HG02943 (cell line): ENCODE data around the gene CDH13.

Source experiments
- ATAC-seq: cut with Tn5 transposase; IDR thresholded peaks from one replicate; pipeline ENCODE4 v1.9.1; 2021; ENCODE audit warnings: mild to moderate bottlenecking, low read depth, moderate library complexity; ENCODE audit not compliant: unreplicated experiment

Gene CDH13

DNA sequence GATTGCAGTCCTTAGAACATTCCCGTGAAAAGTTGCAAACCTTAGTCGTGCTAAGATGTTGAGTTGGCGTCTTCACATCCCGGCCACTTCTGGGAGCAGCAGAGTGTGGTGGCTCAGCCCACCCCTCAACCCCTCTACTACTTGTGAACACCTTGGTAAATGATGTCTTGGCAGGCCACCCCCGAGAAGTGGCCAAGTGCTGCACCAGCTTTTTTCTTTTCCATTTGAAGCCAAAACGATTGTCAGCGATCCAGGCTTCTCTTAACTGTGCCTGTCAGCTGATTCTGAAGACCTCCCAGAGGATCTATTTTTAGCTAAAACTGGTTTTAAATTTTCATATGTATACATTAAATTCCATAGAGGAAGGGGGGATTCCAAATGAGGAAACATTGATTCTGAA lies 247.5 kb downstream of the CDH13 start:
- ATAC-seq = no peak

DNA sequence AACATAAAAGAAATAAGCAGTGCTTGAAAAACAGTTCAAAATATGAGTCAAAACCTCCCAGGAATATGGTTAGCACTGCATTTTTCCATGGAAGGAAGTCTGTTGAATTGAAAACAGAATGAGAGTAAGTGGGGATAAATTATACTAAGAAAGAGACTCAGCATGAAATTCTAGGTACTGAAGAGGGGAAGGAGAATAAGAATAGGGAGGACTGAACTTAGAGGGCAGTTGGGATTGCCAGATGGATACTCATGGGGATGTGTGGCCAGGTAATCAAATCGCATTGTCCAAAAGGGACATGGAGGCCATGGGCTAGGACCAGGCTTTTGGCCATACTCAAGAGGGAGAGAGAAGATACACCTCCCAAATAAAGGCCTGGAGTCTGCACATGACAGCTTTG lies 247.9 kb downstream of the CDH13 start:
- ATAC-seq = no peak

DNA sequence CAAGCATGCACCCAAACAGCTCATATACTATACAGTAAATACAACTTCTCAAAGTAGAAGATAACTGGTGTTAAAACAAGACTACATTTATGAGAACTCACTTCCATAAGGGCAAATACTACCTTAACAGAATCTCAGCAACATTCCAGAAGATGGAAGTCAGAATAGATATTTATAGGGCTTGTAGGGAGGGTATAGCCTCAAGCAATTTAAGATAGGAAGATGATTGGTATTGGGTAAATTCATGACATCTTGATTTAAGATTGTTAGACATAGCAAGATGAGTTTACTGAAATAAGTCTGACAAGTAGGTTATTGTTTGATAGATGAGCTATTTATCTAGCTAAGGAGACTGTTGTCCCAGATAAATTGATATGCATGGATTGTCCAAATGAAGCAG lies 250.2 kb downstream of the CDH13 start:
- no peak for ATAC-seq

DNA sequence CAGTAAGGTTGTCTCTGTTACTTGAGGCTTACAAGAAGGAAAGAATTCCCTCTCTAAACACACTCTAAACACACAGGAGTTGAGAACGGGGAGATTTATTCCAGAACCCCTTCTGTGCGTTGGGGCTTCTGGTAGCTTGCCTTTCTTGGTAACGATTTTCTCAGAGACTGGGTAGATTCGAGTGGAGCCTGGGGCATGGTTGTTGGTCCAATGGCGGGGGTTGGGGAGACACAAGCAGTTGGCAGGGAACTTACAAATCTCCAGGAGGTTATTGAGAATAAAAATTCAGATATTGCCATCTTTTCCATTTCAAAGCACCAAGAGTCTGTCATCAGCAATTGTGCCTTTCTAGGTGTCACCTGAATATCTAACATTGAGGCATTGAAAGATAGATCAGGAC lies 251.7 kb downstream of the CDH13 start:
- no peak for ATAC-seq

DNA sequence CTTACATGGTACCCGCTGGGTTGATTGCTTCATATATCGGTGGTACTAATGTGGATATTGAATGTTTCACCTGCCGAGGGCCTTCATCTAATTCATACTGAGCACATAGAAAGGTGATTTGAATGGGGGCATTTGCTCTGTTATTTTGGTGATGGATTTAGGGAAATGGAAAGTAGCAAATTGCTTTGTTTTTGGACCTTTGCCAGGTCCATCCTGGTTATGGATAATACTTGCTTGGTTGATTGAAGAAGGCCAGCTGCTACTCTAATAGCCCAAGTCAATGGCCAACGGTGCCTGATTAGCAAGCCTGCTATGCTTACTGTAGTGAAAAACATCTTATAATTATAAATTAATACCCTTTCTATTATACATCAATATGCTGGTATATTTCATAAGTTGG lies 253.6 kb downstream of the CDH13 start:
- ATAC-seq = no peak

DNA sequence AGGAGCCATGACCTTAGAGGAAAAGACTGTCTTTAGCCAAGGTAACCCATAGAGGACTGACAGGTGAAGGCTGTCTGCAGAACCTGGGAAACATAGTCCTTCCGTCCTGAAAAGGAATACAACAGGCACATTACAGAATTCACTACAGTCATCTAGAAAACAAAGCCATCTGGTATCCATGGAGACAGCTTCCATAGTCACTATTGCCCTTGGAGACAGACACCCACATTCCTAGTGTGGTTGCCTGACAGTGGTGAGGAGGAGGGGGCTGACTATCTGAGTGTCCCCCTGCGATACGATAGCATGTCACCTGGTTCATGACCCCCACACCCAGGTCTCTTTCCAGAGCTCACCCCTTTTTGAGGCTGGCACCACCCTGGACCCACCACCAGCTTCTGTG lies 254.7 kb downstream of the CDH13 start:
- ATAC-seq = no peak

DNA sequence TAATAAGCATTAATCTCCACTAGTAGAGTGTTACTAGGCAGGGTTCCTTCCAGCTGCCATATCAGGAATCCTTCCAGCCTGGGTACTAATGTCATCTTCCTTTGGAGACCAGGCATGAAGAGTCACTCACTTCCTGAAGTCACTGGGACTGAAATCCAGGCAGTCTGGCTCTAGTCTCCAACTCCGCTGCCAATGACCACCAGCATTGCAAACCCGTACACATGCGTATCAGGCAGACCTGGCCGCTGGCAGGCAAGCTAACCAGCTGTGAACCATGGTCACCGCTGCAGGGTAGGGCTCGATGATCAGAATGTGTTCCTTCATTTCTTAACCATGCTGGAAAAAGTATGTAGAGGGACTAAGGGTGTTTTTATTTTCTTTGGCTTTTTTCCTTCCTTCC lies 255.5 kb downstream of the CDH13 start:
- no peak for ATAC-seq

DNA sequence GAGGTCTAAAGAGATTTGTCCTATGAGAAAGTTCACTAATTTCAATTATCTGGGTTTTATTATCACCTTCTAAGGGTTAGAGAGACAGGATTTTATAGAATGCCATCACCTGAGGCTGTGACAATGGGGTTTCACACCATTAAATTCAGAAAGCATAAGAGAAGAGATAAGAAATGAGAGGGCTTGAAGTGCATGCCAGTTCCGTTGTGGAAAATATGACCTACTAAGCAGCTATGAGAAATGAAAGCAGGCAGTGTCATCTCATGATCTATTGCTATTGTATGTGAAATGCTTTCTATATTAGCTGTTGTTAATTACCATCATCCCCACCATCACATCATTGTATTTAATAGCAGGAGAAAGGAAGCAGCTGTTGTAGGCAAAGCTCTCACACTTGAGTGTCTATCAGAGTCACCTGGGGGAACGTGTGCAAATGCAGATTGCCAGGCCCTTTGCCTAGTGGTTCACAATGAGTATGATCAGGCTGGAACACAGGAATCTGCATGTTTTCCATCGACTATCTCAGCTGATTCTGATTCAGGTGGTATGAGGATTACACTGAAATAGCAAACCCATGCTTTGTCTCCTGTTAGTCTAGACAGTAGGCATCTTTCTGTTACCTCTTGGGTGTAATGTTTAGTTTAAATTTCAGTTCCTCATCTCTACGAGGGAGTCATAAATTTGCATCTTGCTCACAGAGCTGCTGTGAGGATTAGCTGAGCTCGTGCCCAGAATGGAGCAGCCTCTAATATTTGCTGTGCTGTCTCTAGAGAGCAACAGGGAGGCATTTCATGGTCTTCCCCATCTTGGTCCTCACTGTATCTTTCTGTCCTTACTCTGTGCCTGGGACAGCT lies 256.4 kb downstream of the CDH13 start:
- ATAC-seq = no peak

DNA sequence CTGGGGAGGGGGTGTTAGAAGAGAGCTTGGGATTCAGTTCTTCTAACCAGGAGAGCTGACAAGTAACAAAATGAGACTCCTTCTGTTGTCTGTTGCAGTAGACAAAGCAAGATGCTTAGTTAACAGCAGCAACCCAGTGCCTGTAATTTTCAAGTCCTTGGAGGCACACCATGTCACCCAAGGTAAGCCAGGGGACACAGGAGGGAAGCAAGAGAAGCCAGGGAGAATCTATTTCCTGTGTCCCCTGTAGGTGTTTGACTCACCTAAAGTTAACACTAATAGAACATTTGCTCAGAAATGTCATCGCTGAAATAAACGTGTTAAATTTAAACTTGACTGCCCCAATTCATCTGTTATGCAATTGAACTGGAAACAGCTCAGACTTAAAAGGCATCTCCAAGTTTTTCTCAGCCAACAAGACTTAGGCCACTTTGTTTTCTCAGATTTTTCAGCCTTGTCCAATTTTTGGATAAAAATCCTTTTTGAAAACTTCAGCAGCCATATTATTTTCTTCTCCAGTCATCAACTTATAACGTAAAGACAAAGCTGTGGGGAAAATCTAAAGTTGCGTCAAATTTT lies 257.6 kb downstream of the CDH13 start:
- ATAC-seq = no peak

DNA sequence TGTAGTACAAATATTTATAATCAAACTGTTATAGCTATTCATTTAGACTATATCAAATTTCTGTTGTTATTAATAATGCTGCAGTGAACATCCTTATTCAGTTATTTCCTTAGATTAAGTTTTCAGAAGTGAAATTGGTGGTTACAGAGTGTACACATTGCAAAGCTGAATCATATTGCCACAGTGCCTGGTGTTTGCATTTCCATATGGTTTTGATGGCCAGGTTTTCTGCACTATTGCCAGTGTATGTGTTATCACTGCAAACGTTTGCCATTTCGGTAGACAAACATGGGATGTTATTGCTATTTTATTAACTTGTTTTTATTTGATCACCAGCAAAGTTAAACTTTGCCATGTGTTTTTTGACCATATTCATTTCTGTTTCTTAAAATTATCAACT lies 259.4 kb downstream of the CDH13 start:
- ATAC-seq = no peak

DNA sequence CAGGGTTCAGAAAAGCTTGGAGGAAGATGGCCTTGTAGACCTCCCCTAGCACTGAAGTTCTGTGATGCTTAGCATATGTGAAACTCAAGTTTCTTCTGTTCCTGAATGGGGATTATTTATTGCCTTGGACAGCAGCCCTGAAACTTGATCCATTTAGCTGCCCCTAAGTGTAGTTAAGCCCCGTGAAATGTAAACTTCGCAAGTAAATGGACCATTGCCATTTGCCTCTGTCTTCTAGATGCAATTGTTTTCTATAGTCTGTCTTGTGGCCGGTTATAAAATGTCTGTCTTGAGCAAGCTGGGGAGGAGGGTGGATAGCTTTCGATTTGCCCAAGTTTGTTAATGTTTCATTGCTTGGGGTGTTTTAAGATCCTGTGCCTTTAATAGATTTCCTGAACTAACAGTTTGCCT lies 261.8 kb downstream of the CDH13 start:
- no peak for ATAC-seq

DNA sequence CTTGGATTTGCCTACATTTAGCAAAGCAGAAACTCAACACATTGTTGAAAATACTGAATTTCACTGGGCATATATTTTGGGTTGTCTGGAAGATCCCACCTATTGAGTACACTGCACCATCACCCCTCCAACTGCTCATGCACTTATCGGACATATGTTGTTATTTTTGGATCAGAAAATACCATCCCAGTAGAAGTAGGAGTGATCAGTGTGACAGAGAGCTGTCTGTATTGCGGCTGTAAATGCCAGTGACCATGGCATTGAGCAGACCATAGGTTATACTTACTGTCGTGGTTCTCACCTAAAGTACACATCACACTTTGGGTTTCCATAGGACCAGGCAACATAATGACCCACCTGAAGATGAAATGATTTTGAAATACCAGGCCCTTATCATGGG lies 264.7 kb downstream of the CDH13 start:
- ATAC-seq = no peak

DNA sequence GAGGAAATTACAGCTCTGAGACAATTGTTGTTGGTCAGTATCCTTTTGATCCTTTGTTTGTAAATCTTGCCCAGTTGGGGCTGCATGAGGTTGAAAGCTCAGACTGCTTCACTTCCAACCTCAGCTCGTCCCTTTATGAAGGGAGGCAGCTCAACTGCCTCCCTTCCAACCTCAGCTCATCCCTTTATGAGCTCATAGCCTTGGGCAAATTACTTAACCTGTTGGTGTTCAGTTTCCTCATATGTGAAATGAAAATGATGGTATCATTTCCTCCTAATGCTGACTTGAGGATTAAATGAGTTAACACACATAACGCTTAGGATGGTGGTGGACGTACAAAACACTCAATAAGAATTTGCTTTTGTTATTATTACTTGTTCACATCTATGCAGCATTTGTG lies 265.1 kb downstream of the CDH13 start:
- ATAC-seq = no peak

DNA sequence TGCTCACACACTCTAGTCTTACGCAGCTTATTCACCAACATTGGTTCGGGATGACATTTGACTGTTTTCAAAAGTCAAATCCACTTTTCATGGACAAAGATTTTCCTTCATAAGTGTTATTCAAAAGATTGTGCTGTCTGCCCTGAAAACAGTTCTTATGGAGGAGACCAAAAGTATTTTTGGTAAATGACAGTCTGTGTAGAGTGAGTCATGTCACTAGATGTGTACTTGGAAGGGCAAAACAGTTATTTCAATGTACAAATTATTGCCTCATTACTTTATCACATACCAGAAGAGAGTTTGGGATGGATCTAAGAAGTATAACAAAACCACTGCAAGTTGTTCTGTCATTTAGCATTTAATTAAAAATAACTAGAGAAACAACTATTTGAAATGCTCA lies 265.6 kb downstream of the CDH13 start:
- ATAC-seq = no peak

DNA sequence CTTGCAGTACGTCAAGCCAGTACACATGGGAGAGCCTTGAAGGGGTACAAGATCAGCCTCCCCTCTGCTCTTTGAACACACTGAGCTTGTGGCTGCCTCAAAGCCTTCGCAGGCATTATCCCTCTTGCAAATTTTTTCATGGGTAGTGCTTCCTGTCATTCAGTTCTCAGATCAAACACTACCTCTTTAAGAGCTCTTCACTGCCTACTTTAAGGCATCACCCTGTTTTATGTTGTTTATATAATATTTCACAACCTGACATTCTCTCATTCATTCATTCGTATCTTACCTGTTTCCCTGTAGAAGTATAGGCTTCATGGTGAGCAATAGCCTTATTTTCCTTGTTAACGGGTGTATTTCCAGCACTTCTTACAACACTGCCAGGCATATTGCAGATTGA lies 269.1 kb downstream of the CDH13 start:
- no peak for ATAC-seq

DNA sequence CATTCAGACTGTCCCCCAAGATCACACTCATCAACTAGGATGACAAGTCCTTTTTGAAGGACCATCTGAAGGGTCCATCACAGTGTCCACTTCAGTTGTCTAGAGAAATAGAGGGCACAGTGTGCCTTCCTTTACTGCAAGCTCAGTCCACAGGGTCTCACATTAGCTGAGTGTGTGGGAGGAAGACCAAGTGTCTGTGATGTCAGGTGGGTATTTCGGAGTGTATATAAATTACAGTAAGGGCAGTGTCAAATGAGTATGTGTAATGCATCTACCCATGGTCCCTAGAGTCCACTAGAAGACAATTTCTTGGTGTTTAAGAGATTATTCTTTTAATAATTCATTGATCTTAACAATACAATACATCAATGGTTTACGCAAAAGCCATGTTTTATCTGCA lies 272.2 kb downstream of the CDH13 start:
- no peak for ATAC-seq

DNA sequence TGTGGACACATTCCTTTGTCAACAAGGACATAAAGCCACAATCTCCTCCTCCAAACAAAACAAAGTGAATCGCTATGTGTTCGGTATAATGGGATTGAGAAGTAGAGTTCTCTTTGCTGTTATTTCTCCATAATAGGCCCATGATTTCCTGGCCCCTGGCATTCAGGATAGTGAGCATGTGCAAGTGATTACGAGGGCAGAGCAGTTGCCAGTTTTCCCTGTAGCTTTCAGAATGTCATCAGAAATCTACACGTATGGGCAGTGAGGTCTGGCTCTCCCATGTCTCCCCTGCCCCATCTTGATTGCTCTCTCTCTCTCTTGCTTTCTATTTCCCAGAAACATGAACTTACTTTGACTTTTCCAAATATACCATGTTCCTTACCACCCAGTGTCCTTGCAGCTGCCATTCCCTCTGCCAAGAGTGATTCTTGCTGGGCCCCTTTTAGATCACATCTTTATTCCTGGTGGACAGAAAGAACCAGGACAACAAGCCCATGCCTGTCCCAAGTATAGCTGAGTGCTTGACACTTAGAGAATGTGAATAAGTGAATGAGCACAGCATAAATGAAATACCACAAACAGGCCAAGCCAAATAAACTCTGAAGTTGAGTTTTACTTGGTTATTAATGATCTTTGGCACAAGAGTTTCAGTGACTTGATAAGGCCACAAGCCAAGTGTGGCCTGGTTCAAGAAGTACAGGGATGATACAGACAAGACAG lies 273.1 kb downstream of the CDH13 start:
- ATAC-seq = no peak

DNA sequence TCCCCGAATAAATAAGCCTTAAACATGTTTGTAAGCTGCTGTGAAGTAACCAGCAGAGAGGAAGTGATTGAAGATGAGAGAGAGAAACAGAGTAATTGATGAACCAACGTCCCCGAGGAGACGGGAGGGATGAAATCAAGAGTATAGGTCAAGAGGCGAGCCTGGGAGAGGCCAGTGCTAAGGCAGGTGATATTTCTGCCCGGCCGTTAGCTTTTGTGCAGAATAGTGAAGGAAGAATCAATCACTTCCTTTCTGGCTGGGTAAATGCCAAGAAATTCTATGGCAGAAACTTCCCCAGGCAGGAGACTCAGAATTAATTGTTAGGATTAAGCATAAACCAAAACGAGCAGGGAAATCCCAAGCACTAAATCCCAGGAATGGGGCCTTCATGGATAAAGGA lies 273.8 kb downstream of the CDH13 start:
- no peak for ATAC-seq

DNA sequence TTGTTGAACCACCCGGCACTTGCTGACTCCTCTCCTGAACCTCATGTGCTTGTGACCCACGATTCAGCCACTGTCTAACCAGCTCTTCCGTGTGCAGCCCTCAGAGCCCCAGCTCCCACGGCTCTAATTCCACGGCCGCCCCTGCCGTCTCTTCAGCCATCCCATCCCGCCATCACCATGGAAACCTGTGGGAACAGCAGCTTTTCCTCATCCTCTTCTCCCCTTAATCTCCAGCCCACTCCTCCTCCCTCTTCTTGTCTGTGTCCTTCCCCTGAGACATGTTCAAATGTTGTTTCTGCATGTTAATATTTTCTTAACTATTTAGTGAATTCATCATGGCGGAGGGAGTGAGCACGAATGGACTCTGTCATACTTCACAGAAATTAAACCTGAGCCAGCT lies 285.2 kb downstream of the CDH13 start:
- no peak for ATAC-seq

DNA sequence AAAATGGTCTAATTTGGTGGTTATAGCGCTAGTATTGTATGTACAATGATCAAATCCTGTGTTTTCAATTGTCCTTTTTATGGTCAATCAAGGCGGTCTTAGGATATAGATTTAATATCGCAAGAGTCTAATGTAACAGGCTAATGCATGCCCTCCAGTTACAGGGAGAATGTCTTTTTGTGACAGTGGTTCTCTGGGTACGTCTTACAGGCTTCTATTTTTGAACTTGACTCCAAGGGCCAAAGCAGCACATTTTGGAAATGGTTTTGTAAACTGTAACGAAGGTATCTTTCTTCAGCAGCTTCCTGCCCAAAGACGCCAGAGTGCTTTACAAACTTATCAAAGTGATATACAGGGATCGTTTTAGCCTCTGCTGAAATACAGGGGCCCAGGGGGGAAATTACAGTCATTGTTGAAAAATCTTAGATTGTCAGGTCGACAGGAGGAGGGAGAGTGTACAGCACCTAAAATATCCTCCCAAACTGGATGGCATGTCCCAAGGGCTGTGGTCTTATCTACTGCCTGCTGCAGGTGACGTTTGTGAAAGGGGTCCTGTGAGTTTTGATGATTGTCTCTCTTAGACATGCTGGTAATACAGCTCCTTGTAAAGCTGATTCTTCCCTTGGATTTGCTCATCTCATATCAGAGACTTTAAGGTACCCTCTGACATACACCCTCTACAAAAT lies 288.5 kb downstream of the CDH13 start:
- no peak for ATAC-seq

DNA sequence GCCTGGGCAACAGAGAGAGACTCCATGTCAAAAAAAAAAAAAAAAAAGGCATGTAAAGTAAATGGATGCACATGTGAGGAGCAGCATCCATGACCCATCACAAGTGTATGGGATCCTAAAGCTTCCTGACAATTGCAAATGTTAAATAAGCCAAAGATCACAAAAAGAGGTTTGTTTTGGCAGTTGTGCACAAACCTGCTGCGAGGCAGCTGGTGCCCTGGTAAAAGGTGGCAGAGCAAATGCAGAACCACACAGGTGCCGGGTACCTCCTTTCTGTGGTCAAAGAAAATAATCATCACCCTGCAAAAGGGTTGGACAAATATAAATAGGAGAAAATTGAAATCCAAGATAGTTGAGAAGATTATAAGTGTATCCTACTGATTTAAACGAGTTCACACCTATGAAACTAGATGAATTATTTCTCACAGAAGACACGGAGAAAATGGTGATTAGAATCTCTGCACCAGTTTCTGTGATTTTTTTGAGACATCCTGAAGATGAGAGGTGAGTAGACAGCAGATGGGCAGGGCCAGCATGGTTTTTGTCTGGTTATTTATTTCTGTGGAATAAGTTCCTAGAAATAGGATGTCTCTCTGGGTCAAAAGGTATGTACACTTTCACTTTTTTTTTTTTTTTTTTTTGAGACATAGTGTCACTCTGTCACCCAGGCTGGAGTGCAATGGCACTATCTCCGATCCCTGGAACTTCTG lies 291.3 kb downstream of the CDH13 start:
- no peak for ATAC-seq
